H9 (cell line): ENCODE measurements around the gene LPCAT1. TPM values are rescaled to one million over a fixed set of nuclear protein-coding genes. Genes with fewer than 3 reads are reported as not detected.

Experiments
- DNase-seq: peaks from one replicate; pipeline ENCODE4 v3.0.0-alpha.2; 2017
- H2AFZ ChIP-seq: one replicate; pipeline ENCODE4 v1.6.1; 2013; ENCODE audit warnings: mild to moderate bottlenecking, low read length, control low read depth, moderate library complexity
- H2AK5ac ChIP-seq: 2 replicates; pipeline ENCODE4 v1.6.1; 2013; ENCODE audit warnings: low read length, control low read depth, mixed read lengths; ENCODE audit not compliant: insufficient read length
- H2BK120ac ChIP-seq: one replicate; pipeline ENCODE4 v1.6.1; 2013; ENCODE audit warnings: low read depth, mild to moderate bottlenecking, low read length, control low read depth, inconsistent platforms; ENCODE audit not compliant: poor library complexity, severe bottlenecking
- H2BK12ac ChIP-seq: 2 replicates; pipeline ENCODE4 v1.6.1; 2013; ENCODE audit warnings: low read length, control low read depth, mixed read lengths, low read depth; ENCODE audit not compliant: insufficient read length
- H2BK15ac ChIP-seq: 2 replicates; pipeline ENCODE4 v1.6.1; 2013; ENCODE audit warnings: low read depth, low read length, control low read depth
- H2BK20ac ChIP-seq: one replicate; pipeline ENCODE4 v1.6.1; 2013; ENCODE audit warnings: low read depth, mild to moderate bottlenecking, low read length, control low read depth, inconsistent platforms; ENCODE audit not compliant: poor library complexity, severe bottlenecking
- H2BK5ac ChIP-seq: 2 replicates; pipeline ENCODE4 v1.6.1; 2013; ENCODE audit warnings: low read length, control low read depth, mixed read lengths; ENCODE audit not compliant: insufficient read length
- H3K14ac ChIP-seq: 2 replicates; pipeline ENCODE4 v1.6.1; 2013; ENCODE audit warnings: low read length, control low read depth; ENCODE audit not compliant: insufficient read depth
- H3K18ac ChIP-seq: 2 replicates; pipeline ENCODE4 v1.6.1; 2013; ENCODE audit warnings: low read depth, mild to moderate bottlenecking, mixed read lengths, low read length, control low read depth; ENCODE audit not compliant: insufficient read length
- H3K23ac ChIP-seq: 2 replicates; pipeline ENCODE4 v1.6.1; 2013; ENCODE audit warnings: low read length, control low read depth, mixed read lengths, low read depth; ENCODE audit not compliant: insufficient read length
- H3K23me2 ChIP-seq: 2 replicates; pipeline ENCODE4 v1.6.1; 2013; ENCODE audit warnings: low read depth, mild to moderate bottlenecking, mixed read lengths, low read length, control low read depth; ENCODE audit not compliant: insufficient read length, poor library complexity, severe bottlenecking
- H3K27ac ChIP-seq: 2 replicates; pipeline ENCODE4 v1.5.1; 2013; ENCODE audit warnings: low read length, control low read depth, mixed read lengths, low read depth; ENCODE audit not compliant: insufficient read length
- H3K27me3 ChIP-seq: 2 replicates; pipeline ENCODE4 v1.6.1; 2013; ENCODE audit warnings: low read length, control low read depth, inconsistent platforms; ENCODE audit not compliant: insufficient read depth
- H3K4ac ChIP-seq: 2 replicates; pipeline ENCODE4 v1.6.1; 2013; ENCODE audit warnings: low read depth, mild to moderate bottlenecking, control low read depth, inconsistent platforms, low read length, moderate library complexity
- H3K4me1 ChIP-seq: 2 replicates; pipeline ENCODE4 v1.6.1; 2013; ENCODE audit warnings: low read length, control low read depth, inconsistent platforms; ENCODE audit not compliant: insufficient read depth
- H3K4me2 ChIP-seq: 2 replicates; pipeline ENCODE4 v1.6.1; 2013; ENCODE audit warnings: low read length, control low read depth, mixed read lengths; ENCODE audit not compliant: insufficient read length, insufficient read depth
- H3K56ac ChIP-seq: 2 replicates; pipeline ENCODE4 v1.6.1; 2013; ENCODE audit warnings: low read depth, mild to moderate bottlenecking, mixed read lengths, low read length, control low read depth; ENCODE audit not compliant: insufficient read length
- H3K79me1 ChIP-seq: 2 replicates; pipeline ENCODE4 v1.6.1; 2013; ENCODE audit warnings: low read depth, mild to moderate bottlenecking, moderate library complexity, low read length, control low read depth, inconsistent platforms; ENCODE audit not compliant: insufficient read depth, poor library complexity, severe bottlenecking
- H3K79me2 ChIP-seq: 2 replicates; pipeline ENCODE4 v1.6.1; 2013; ENCODE audit warnings: low read length, control low read depth, inconsistent platforms; ENCODE audit not compliant: insufficient read depth
- H3K9ac ChIP-seq: 2 replicates; pipeline ENCODE4 v1.6.1; 2013; ENCODE audit warnings: low read length, control low read depth, mixed read lengths; ENCODE audit not compliant: insufficient read length; ENCODE audit errors: extremely low read depth
- H3K9me3 ChIP-seq: one replicate; pipeline ENCODE4 v1.6.1; 2013; ENCODE audit warnings: low read depth, low read length, inconsistent platforms; ENCODE audit not compliant: control insufficient read depth
- H3T11ph ChIP-seq: one replicate; pipeline ENCODE4 v1.6.1; 2013; ENCODE audit warnings: mild to moderate bottlenecking, low read length, control low read depth, inconsistent platforms
- H4K20me1 ChIP-seq: one replicate; pipeline ENCODE4 v1.6.1; 2013; ENCODE audit not compliant: control insufficient read depth, insufficient read length, insufficient read depth
- H4K5ac ChIP-seq: 2 replicates; pipeline ENCODE4 v1.6.1; 2013; ENCODE audit warnings: low read depth, mild to moderate bottlenecking, mixed read lengths, low read length, control low read depth; ENCODE audit not compliant: insufficient read length
- H4K8ac ChIP-seq: replicated peaks from 2 replicates; pipeline ENCODE4 v1.6.1; 2013; ENCODE audit warnings: low read length, control low read depth, mixed read lengths, low read depth; ENCODE audit not compliant: insufficient read length
- H4K91ac ChIP-seq: 2 replicates; pipeline ENCODE4 v1.6.1; 2013; ENCODE audit warnings: low read depth, mild to moderate bottlenecking, moderate library complexity, mixed read lengths, low read length, control low read depth; ENCODE audit not compliant: insufficient read length
- H3K27ac Mint-ChIP-seq, 3 experiments: 2 replicates in 2 of 3; 3 replicates in 1 of 3; pipeline ENCODE4 v1.8.0; 2020 to 2021; ENCODE audit warnings: mixed read lengths in 3 of 3, mild to moderate bottlenecking in 1 of 3, moderate library complexity in 1 of 3
- H3K27me3 Mint-ChIP-seq: 2 replicates; pipeline ENCODE4 v1.8.0; 2021; ENCODE audit warnings: low read depth, mild to moderate bottlenecking, moderate library complexity, mixed read lengths
- H3K36me3 Mint-ChIP-seq, 3 experiments: 2 replicates in 2 of 3; 3 replicates in 1 of 3; pipeline ENCODE4 v1.8.0; 2020 to 2021; ENCODE audit warnings: low read depth in 3 of 3, mixed read lengths in 3 of 3; ENCODE audit not compliant: insufficient read depth in 1 of 3
- H3K4me1 Mint-ChIP-seq, 2 experiments: 2 replicates each; pipeline ENCODE4 v1.8.0; 2020; ENCODE audit warnings: mixed read lengths in 2 of 2
- H3K4me3 Mint-ChIP-seq, 2 experiments: 2 replicates in 1 of 2; 3 replicates in 1 of 2; pipeline ENCODE4 v1.8.0; 2020 to 2021; ENCODE audit warnings: mild to moderate bottlenecking in 2 of 2, mixed read lengths in 2 of 2, moderate library complexity in 1 of 2
- H3K9me3 Mint-ChIP-seq, 2 experiments: 2 replicates in 1 of 2; 3 replicates in 1 of 2; pipeline ENCODE4 v1.8.0; 2020; ENCODE audit warnings: mild to moderate bottlenecking in 2 of 2, mixed read lengths in 2 of 2, moderate library complexity in 1 of 2
- CTCF ChIP-seq: fragments of 200-600 bp; sonication (generic); conservative IDR thresholded peaks from 3 replicates; pipeline ENCODE4 v1.8.0; 2021; ENCODE audit warnings: antibody characterized with exemption, mild to moderate bottlenecking
- WGBS: extraction: QIAGEN DNeasy Blood & Tissue Kit; methylation state at CpG from one replicate; pipeline ENCODE4 v1.1.7; 2013; ENCODE audit warnings: missing lambda C conversion rate, low lambda C conversion rate, mixed read lengths; ENCODE audit not compliant: insufficient read length; ENCODE audit errors: extremely low coverage; 5-methylcytosine and 5-hydroxymethylcytosine counted together
- total RNA-seq: library from RNA; stranded (reverse); gene quantifications from 2 replicates; pipeline ENCODE4 v1.2.1, GENCODE V29; 2021

The LPCAT1 gene
- total RNA-seq, 1 experiment from 2014 or later = 231 TPM

- H3K9ac ChIP-seq = no peak overlapping the region
- H4K5ac ChIP-seq = no peak overlapping the region
- no peak overlapping the region for H3K27ac ChIP-seq
- no peak overlapping the region for H3K56ac ChIP-seq
- no peaks in the 10 kb centered on the region for H3K9me3 ChIP-seq
- H3K79me2 ChIP-seq = no peaks in the 10 kb centered on the region
- DNase-seq = no peak
- H3K14ac ChIP-seq = no peak overlapping the region
- peaks cover 0 to 2% of the 10 kb centered on the region in 2 experiments; a peak in 2 of 5 replicates for H3K9me3 Mint-ChIP-seq
- H3T11ph ChIP-seq = no peak overlapping the region
- no peak overlapping the region for H3K4ac ChIP-seq
- H3K4me1 Mint-ChIP-seq = no peaks in the 10 kb centered on the region
- H3K27ac Mint-ChIP-seq = no peak overlapping the region
- H2AK5ac ChIP-seq = no peak overlapping the region
- no peaks in the 10 kb centered on the region for H3K27me3 ChIP-seq
- no peak overlapping the region for H4K91ac ChIP-seq
- H2AFZ ChIP-seq = no peak overlapping the region
- no peak overlapping the region for H3K4me3 Mint-ChIP-seq
- no peak overlapping the region for H2BK5ac ChIP-seq
- H3K4me2 ChIP-seq = no peak overlapping the region
- no CpG with 5 or more reads among the region's 10 CpGs for WGBS
- H2BK20ac ChIP-seq = no peak overlapping the region
- no peaks in the 10 kb centered on the region for H3K4me1 ChIP-seq
- H4K8ac ChIP-seq = no peak overlapping the region
- peaks cover 13% of the 10 kb centered on the region for H3K27me3 Mint-ChIP-seq
- no peak overlapping the region for H2BK120ac ChIP-seq
- no peaks in the 10 kb centered on the region for H3K36me3 Mint-ChIP-seq
- H3K79me1 ChIP-seq = no peaks in the 10 kb centered on the region
- no peak overlapping the region for H3K18ac ChIP-seq
- H3K23me2 ChIP-seq = no peaks in the 10 kb centered on the region
- no peaks in the 10 kb centered on the region for H4K20me1 ChIP-seq
- H2BK15ac ChIP-seq = no peak overlapping the region
- no peak for TF ChIP-seq CTCF
- no peak overlapping the region for H2BK12ac ChIP-seq
- no peak overlapping the region for H3K23ac ChIP-seq
Observed at GRCh38 chr5:1541702-1542400, 18.1 kb upstream of the LPCAT1 start.
